ENCODE measurements around the gene MARCHF3.

DNA sequence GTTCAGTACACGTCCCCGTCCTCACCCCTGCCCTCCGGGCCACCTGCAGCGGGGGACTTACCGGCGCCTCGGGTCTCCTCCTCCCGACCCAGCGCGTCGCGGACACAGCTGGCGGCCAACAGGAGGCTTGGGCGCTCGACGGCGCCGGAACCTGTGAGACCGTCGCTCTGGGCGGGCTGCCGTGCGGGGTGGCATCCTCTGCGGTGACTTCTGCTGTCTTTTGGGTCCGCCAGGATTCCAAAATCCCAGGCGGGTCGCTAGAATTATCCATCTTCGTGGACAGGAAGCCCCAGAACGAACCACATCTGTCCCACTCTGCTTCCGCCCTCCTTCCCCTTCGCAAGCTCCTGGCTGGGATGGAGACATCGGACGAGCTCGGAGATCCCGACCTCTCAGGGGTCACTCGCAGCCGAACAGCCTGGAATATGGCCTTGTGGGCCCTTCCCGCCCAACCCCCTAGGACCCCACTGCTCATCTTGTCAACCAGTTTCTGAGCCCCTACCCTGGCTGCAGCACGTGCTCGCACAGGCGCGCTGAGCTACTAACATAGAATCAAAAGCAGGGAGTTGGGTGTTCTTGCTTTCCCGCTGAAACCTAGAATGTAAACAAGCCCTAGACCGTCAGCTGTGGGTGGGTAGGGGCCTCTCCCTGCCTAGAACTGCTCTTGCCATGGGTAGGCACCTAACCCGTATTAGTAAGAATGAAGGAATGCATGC lies 947 bp upstream of the MARCHF3 start:
- TF ChIP-seq POLR2A (IDR thresholded peaks at IDR 0.05), result no peak
- TF ChIP-seq, protein P1, sequence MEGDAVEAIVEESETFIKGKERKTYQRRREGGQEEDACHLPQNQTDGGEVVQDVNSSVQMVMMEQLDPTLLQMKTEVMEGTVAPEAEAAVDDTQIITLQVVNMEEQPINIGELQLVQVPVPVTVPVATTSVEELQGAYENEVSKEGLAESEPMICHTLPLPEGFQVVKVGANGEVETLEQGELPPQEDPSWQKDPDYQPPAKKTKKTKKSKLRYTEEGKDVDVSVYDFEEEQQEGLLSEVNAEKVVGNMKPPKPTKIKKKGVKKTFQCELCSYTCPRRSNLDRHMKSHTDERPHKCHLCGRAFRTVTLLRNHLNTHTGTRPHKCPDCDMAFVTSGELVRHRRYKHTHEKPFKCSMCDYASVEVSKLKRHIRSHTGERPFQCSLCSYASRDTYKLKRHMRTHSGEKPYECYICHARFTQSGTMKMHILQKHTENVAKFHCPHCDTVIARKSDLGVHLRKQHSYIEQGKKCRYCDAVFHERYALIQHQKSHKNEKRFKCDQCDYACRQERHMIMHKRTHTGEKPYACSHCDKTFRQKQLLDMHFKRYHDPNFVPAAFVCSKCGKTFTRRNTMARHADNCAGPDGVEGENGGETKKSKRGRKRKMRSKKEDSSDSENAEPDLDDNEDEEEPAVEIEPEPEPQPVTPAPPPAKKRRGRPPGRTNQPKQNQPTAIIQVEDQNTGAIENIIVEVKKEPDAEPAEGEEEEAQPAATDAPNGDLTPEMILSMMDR (IDR thresholded peaks at IDR 0.05), result no peak
